ENCODE data around the gene MCF2L2.

Gene MCF2L2

DNA sequence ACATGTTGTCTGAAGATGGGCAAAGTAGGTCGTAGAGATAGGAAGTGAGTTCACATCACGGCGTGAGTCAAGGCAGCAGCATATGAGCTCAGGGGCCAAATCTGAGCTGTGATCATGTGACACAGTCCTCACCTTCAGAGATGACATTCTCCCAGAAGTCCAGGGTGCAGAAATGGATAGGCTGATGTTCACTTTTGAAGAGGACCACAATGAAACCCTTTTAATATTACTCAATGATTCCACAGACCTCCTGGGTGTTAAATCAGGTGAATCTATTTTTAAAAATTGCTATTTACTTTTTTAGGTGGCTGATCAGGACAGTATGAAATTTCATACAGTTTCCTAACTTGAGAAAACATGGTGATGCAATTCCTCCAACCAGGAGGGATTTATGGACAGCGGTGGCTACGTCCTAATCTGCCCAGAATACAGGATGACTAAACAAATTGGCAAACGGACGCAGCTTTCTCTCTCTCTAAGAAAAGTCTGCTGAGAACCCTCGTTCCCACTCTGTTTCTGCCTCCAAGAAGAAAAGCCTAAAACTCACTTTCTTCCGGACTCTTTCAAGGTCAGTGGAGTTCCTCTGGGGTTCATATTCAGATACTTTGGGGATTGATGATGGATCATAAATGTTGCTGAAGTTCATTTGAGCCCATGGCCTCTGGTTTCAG is 141.0 kb downstream of the MCF2L2 start:
- no peak for DNase-seq

DNA sequence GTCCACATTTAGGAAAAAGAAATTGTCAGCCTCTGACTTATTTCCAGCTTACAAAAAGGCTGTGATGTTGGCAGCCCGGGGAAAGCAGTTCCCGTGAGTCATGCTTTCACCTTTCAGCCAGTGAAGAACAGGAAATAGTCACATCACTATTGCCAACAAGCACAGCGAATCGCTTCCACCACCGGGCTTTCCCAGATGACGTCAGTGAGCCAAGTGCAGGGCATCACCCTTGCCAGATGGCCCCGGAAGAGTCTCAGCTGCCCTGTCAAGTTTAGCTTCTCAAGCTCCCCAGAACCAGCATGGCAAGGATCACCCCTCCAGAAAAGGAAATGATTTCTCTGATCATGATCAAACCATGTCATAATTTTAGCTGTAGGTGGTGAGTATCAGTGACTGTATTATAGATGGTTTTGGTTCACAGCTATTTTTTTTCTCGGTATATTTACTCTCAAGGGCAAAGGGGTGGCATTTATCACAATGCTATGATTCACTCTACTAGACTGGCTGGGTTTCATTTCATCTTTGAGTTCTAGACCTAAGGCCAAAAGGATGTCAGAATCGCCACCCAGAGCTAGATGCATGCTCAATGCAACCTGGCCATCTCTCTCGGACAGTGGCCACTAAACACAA is 142.5 kb downstream of the MCF2L2 start:
- DNase-seq, result peak; percentile 67

DNA sequence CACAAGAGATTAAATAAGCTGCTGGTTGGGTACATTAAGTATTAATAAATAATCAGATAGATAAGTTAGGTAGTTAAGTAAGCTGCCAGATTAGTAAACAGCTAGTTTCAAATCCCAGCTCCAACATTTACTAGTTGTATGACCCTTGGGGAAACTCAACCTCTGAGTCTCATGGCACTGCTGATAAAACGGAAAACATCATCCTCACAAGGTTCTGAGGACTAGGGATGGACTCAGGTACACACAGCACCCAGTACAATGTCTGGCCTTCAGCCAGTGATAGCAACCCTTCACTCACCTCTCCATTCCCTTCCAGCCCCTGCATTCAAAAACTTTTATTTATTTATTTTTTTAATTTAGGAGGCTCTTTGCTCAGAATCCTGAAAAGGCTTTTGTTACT is 143.1 kb downstream of the MCF2L2 start:
- no peak for DNase-seq

DNA sequence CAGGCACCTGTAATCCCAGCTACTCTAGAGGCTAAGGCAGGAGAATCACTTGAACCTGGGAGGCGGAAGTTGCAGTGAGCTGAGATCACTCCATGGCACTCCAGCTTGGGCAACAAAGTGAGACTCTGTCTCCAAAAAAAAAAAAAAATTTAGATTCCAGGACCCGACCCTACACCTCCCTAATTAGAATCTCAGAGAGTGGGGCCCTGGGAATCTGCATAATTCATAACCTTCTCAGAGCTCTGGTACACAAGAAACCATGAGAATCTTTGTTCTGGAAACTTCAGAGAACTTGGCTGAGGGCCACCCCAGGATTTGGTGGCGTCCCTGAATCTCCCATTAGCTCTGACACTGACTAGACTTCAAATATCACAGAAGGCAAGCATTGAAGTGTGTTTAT is 143.8 kb downstream of the MCF2L2 start:
- DNase-seq, result no peak

DNA sequence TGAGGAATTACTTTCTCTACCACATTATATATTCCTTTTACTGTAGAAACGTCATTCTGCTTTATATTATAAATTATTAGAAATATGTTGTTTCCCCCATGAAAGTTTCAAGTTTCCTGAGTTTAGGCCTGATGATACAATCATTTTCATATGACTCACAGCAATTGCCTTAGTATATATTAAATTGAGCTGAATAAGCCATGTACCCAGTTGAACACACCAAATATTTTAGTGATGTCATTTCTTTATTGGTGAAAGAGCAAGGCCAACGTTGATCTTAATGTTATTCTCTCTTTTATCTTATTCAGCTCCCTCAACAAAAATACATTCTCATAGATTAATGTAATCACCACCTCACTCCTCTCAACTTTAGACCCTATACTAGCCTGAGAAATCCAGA is 144.5 kb downstream of the MCF2L2 start:
- no peak for DNase-seq

DNA sequence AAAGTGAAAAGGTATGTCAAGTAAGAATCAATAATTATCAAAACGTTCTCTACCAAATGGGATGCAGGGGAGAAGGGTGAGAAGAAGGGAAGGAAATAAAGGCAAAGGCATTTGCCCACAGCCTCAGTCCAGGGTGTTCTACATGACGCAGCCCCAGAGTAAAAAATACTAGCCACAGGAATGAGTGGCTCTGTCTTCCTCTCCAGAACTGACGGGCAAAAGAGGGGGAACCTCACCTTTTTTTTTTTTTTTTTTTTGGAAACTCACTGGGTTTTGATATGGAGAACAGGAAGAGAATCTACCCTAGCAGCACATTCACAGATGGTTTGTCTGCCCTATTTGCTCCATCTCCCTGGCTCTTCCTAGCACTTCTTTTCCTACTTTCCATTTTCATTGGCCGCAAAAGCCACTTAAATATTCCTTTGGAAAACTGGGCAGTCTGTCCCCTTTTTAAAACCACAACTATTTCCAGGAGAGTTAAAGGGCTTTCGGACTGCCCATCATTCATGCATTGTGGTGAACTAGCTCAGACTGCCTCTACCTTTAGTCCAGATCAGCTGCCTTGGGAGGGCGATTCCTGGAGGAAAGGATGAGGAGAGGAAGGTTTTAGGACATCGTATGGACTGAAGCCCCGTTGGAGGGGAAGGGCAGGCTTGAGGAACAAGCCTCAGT is 147.2 kb downstream of the MCF2L2 start:
- no peak for DNase-seq

DNA sequence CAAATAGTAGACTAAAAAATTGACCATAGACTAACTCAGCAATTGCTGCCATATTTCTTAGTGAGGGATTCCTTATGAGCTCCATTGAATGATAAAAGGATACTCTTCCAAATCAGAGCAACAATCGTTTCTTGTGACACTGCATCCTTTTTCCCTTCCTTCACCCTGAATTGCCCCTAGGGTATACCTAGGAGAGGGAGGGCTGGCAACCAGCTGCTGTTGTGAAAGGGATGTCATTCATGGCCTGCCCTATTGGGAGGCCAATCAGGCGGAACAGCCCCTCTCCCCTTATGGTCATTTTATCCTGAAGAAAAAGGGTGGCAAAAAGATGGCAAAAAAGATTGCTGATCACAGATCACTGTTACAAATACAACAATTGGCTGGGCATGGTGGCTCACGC is 149.0 kb downstream of the MCF2L2 start:
- DNase-seq, result no peak

DNA sequence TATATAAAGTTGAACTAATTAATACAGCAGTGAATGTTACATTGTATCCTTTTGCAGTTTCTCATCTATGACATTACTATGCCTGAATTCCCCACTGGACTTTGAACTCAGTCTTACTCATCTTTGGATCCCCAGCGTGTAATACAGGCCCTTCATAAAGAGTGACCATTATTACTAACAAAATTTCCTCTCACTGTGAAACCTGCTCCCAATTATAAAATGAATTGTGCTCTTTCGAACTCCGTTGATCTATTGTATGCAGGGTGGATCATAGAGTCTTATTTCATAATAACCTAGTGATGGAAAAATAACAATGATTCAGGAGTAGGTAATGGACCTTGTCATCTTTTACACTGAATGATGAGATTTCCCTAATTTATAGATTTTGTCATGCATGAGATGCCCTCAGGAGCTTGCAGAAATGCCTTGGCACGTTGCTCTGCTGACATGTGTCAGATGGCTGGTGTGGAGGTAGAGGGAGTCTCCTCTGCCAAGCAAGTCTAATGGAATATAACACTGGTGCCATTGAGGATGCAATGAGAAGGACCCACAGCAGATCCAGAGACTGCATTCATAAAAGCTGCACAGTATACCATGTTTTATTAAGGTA is 149.8 kb downstream of the MCF2L2 start:
- DNase-seq, result no peak

DNA sequence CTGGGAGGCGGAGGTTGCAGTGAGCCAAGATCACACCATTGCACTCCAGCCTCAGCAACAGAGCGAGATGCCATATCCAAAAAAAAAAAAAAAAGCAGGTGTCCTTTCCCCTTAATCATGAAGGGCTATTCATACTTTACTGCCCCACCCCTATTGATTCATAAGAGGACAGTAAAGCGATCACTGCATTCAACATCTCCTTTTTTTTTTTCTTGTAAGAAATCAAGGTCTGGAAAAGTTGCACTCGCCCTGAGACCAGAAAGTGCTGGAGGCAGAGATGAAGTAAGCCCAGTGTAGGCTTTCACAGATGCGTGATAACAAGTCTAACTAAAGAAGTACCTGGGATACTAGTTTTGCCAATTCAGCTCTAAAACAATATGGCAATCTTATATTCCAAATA is 151.2 kb downstream of the MCF2L2 start:
- DNase-seq, result no peak

DNA sequence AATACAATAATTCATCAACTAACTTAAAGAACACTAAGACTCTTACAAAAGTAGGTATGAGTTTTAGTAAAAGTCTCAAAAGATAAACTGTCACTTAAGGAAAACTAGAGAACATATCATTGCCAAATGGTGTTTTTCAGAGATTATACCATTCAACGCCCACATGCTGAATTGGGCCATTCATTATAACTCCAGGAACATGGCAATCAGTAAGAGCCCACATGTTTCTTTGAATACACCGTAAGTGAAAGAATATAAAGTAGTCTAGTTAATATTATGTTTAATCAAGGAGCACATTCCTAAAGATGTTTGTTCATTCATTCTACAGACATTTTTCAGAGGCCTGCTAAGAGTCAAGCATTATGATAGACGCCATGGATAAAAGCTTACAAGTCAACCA is 152.5 kb downstream of the MCF2L2 start:
- no peak for DNase-seq

DNA sequence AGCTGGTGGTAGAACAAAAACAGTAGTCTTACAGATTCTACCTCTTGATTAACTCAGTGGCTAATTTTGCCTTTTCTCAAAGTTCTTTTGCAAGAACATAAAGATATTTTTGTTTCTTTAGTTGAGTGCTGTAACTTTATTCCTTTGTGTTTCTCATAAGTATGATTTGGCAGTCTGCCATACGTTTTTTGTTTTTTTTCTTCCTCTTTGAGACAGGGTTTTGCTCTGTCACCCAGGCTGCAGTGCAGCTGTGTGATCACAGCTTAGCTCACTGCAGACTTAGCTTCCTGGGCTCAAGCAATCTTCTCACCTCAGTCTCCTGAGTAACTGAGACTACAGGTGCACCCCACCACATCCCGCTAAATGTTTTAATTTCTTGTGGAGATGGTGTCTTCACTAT is 153.0 kb downstream of the MCF2L2 start:
- peak; percentile 56 for DNase-seq

DNA sequence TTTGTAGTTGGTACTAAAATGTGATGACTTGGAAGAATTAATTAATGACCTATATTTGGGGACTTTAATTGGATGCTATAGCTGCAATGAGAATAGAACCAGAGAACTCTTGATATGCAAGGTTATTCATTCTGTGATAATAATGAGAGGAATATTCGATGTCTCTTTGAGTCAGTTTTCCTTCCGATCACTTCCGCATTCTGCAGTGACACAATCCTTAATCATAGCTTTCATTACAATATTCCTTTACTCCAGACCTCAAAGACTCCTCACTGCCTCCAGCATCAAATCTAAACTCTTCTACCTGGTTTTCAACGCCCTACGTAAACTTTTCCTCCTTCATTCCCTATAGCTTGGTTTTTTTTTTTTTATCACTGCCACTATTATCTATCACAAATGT is 153.8 kb downstream of the MCF2L2 start:
- no peak for DNase-seq

DNA sequence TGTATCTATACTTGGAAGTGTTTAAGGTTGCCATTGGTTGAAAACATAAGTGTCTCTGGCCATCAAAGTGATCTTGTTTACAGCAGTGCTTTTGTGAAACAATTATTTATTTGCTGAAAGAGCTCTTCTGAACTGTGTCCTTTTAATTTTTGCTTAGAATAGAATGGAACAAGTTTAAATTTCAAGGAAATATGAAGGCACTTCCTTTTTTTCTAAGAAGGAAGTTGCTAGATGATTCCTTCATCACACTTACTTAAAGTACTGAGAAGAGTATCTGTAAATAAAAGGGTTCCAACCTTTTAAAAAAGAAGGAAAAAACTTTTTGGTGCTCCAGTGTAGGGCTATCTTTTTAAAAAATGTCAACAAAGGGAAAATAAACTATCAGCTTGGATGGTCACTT is 155.6 kb downstream of the MCF2L2 start:
- no peak for DNase-seq

DNA sequence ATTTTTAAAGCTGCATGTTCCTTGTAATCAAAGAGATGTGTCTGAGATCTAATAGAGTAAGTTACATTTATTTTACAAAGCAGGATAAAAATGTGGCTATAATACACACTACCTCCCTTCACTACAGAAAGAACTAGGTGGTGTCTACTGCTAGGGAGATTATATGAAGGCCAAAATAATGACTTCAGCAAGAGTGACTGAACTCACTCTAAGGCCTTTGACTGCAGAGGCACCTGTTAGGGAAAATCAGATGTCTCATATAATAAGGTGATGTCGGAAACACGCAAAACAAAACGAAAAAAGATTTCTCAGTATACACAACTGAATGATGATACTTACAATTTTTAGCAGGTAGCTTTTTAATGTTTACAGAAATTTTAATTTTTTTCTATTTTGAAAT is 156.3 kb downstream of the MCF2L2 start:
- no peak for DNase-seq

DNA sequence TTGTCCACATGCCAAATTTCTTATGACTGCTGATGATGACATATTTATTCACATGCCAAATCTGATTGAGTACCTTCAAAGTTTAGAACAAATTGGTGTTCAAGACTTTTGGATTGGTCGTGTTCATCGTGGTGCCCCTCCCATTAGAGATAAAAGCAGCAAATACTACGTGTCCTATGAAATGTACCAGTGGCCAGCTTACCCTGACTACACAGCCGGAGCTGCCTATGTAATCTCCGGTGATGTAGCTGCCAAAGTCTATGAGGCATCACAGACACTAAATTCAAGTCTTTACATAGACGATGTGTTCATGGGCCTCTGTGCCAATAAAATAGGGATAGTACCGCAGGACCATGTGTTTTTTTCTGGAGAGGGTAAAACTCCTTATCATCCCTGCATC is 158.1 kb downstream of the MCF2L2 start:
- no peak for DNase-seq

DNA sequence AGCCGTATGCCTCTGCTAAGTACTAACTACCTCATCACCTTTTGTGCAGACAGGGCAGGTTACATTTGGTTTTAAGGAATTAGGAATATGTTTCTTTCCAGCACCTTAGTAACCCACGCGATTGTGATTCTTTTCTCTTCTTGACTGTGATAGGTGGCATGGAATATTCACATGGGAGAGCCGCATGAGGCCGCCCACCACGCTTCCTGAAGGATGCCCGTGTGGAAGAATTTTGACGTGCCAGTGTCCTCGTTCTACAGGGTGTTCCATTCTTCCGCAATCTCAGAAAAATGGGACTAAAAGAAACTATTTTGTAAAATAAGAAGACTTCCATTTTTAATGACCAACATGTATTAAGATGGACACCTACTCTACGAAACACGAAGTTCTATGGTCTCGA is 159.1 kb downstream of the MCF2L2 start:
- DNase-seq, result no peak

DNA sequence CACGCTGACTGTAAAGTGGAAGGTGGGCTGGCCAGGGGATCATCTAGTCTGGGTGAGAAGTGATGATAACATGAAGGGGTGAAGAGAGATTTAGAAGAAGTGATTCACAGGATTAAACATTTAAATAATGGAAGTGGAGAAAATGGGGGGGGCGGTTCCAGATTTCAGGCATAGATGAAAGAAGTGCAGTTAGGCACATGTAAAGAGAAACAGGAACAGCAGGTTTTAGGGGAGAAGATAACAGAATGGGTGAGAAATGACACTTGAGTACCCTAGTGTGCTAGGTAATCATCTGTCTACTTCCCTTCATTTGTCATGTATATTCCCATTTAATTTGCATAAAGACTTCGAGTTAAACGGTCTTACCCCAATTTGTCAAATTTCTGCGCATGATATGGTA is 160.1 kb downstream of the MCF2L2 start:
- no peak for DNase-seq

DNA sequence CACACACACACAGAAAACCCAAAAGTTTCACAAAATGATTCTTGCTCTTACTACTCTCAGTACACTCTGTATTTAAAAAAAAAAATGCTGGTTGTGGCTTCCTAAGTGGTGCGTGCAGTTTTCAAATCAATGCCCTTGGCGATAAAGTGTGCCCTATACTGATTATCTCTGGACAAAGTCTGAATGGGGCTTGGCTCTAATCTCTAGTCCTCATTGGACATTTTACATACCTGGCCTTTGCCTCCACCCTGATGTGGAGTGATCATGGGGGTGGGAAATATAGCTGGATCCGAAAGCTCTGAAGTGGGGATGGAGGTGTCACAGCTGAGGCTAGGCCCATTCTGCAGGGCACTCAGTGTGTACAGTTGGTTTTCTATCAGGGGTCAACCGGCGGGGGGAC is 161.3 kb downstream of the MCF2L2 start:
- DNase-seq, result no peak

DNA sequence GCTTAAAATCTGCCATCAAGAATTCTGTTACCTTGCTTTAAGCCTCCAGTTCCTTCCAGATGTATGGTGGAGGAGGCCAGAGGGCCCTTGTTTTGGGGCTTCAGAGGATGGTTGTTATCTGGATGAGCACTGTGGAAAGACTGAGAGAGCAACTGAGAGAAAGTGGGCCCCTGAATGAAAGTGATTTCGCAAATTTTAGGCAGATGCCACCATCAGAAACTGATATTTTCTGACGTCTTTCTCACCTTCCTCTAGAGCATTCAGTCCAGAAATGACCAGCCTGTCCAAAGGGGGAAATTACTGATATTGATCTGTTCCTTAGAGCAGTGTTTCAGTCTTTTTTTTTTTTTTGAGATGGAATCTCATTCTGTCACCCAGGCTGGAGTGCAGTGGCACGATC is 162.0 kb downstream of the MCF2L2 start:
- no peak for DNase-seq

DNA sequence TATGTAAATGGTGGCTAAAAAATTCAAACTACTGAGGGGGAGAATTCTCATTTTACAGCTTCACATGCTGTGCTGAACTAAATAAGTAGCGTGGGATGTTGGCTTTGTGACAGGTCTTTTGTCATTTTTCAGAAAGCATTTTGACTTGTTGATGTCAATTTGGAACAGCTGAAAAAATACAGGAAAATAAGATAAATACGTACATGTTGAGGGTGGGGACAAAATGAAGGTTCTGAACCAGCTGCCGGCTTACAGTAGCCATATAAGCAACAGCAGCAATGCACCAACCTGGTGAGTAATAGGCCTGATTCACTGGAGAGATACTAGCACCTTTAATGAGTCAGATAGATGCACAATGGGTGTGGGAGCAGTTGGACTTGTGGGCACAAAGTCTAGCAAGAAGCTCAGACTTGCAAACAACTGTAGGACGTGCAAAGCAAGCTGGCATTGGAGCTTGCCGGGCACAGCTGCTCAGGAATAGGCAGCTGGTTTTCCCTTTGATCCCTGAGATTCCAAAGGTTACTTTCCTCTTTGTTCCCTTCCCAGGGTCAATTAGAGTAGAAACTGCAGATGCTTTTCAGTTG is 162.5 kb downstream of the MCF2L2 start:
- peak; percentile 63 for DNase-seq

DNA sequence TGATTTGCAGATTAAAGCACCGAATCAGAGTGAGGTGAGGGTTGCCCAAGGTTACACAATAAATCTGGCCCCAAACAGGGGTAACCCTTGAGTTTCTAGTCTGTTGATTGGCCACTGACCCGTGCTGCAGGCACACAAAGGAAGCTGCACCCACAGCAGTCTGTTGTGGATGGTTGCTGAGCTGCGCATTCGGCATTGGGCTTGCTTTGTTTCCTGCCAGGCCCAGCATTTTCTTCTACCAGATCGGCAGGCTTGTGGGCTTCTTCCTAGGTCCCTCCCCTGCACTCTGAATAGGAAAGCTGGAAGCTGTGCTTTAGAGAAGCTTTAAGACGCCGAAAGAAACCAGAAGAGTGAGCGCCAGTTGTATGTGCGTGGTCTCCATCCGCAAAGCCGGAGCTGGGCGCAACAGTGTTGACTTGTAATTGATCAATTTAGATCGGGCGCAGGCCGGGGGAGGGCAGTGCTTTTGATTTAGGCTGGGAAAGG is 163.2 kb downstream of the MCF2L2 start:
- DNase-seq, result peak; percentile 82

DNA sequence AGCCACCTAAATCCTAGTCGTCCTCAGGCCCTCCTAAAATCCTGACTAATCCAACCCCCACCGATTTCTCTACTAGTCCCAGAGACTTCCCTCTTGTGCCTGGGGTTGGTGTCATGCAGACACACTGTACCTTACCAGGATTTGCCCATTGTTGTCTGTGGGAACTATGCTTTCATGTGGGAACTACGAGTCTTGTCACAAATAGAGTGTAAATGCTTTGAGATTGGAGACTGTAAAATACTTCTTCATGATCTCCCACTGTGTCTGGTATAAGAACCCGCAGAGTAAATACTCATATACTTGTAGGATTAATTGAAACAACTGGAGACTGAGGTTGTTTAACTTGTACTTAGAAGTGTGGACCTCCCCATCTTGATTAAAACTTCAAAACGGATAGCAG is 164.2 kb downstream of the MCF2L2 start:
- no peak for DNase-seq

DNA sequence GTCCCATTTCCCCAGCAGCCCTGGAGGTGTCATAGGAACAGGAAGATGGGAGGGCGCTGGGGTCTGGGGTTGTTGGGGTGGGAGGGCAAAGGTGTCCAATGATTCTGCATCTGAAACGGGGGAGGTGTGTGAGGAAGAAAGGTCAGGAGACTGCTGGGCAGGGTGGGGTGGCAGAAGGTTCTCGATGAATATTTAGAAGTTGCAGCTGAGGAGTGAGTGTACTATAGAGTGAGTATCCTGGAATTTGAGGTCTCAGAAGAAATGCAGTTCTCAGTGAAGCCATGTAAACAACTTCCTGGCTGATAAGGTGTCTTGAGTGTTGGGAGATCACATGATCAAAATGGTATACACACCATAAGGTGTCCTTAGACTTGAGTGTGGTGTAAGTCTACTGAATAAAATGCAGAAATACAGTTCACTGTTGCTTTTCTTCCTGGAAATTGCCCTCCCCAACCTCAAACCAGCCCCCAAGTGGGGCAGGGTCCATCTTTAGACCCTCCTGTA is 165.5 kb downstream of the MCF2L2 start:
- DNase-seq, result no peak

Data from NCI-H1105 (cell line).